ENCODE measurements around the gene NBPF14.
"Not testable (repeated sequence)": the region's sequence is repeated elsewhere in the genome, so short reads cannot be mapped to it uniquely, and the experiment has no call there.

The NBPF14 gene

GRCh38 chr1:148595911-148596310 is at the start of gene NBPF14:
TSS of gene NBPF14 (minus strand) at chr1:148596011. CDS start at chr1:148595717, 294 bp downstream.
- not testable (repeated sequence) for DNase-seq

GRCh38 chr1:148625451-148625850 is 29.6 kb upstream of the NBPF14 start:
- DNase-seq = not testable (repeated sequence)

GRCh38 chr1:148618216-148618615 is 22.4 kb upstream of the NBPF14 start:
- not testable (repeated sequence) for DNase-seq

- DNase-seq = not testable (repeated sequence)
Measured at GRCh38 chr1:148605266-148605665, 9.5 kb upstream of the NBPF14 start.

GRCh38 chr1:148595360-148595759 is 451 bp downstream of the NBPF14 start:
- not testable (repeated sequence) for DNase-seq

- not testable (repeated sequence) for DNase-seq
Measured at GRCh38 chr1:148591098-148591497, 4.7 kb downstream of the NBPF14 start.

- DNase-seq = peak; percentile 1
Measured at GRCh38 chr1:148532158-148532557, 63.7 kb downstream of the NBPF14 start.

- DNase-seq = peak; percentile 55
Measured at GRCh38 chr1:148529101-148529567, 66.7 kb downstream of the NBPF14 start.

GRCh38 chr1:148528591-148528990 is 67.2 kb downstream of the NBPF14 start:
- DNase-seq = not testable (repeated sequence)

GRCh38 chr1:148526587-148526986 is 69.2 kb downstream of the NBPF14 start:
- DNase-seq = peak; percentile 20

GRCh38 chr1:148523205-148524144 is 72.3 kb downstream of the NBPF14 start:
- DNase-seq = not testable (repeated sequence)

GRCh38 chr1:148522561-148523204 is 73.1 kb downstream of the NBPF14 start:
- DNase-seq = peak; percentile 86

- peak; percentile 84 for DNase-seq
Measured at GRCh38 chr1:148522072-148522471, 73.7 kb downstream of the NBPF14 start.

GRCh38 chr1:148514310-148514709 is 81.5 kb downstream of the NBPF14 start:
- DNase-seq = not testable (repeated sequence)

GRCh38 chr1:148512571-148513184 is 83.1 kb downstream of the NBPF14 start:
- not testable (repeated sequence) for DNase-seq

- DNase-seq = not testable (repeated sequence)
Measured at GRCh38 chr1:148493933-148494332, 101.9 kb downstream of the NBPF14 start.

GRCh38 chr1:148483029-148483428 is 112.8 kb downstream of the NBPF14 start, which contains the start of gene PPIAL4G:
TSS of gene PPIAL4G (minus strand) at chr1:148483302. CDS start at chr1:148483252, 50 bp downstream.
- peak; percentile 2 for DNase-seq

Measured in CD4-positive, alpha-beta T cell treated with Interleukin-17A for 4 hours (primary cell).